ENCODE data around the gene ST6GALNAC6. TPM values are rescaled to one million over a fixed set of nuclear protein-coding genes. Genes with fewer than 3 reads are reported as not detected.
A peak's percentile ranks its signal among the peaks of the same experiment; 100 is the strongest.

The ST6GALNAC6 gene
- polyA plus RNA-seq, 2 of the 4 experiments (the other 2 are of a cell fraction), result 8.2 to 25.2 TPM

GRCh38 chr9:127910613-127911205 lies 11.3 kb upstream of the ST6GALNAC6 start:
- DNase-seq (ENCODE audit: low read depth in 1 of 2, low spot score in 1 of 2) (peak in 1 of 2 experiments; percentile 64), FAIRE-seq (no peak), ATAC-seq (peak; percentile 58 to 64)
- CTCF ChIA-PET, result interaction anchor here (0.7 to 5.5 kb wide), 13 partner anchors 10 to 324 kb away, joined by 3 to 46 read pairs (median 3); partner anchors contain the start of gene TOR2A
- TF ChIP-seq ZNF302 (CRISPR knock-in tag; IDR thresholded peaks at IDR 0.05), result no peak
- TF ChIP-seq KDM5A (IDR thresholded peaks at IDR 0.05), result no peak
- TF ChIP-seq ZFP36 (IDR thresholded peaks at IDR 0.05; ENCODE audit: borderline replicate concordance, partially characterized antibody), result peak; percentile 97
- TF ChIP-seq CHD4 (IDR thresholded peaks at IDR 0.05; ENCODE audit: borderline replicate concordance), result no peak
- no peak for TF ChIP-seq ESRRA (IDR thresholded peaks at IDR 0.05; ENCODE audit: borderline replicate concordance, low read length)
- TF ChIP-seq, protein P1, sequence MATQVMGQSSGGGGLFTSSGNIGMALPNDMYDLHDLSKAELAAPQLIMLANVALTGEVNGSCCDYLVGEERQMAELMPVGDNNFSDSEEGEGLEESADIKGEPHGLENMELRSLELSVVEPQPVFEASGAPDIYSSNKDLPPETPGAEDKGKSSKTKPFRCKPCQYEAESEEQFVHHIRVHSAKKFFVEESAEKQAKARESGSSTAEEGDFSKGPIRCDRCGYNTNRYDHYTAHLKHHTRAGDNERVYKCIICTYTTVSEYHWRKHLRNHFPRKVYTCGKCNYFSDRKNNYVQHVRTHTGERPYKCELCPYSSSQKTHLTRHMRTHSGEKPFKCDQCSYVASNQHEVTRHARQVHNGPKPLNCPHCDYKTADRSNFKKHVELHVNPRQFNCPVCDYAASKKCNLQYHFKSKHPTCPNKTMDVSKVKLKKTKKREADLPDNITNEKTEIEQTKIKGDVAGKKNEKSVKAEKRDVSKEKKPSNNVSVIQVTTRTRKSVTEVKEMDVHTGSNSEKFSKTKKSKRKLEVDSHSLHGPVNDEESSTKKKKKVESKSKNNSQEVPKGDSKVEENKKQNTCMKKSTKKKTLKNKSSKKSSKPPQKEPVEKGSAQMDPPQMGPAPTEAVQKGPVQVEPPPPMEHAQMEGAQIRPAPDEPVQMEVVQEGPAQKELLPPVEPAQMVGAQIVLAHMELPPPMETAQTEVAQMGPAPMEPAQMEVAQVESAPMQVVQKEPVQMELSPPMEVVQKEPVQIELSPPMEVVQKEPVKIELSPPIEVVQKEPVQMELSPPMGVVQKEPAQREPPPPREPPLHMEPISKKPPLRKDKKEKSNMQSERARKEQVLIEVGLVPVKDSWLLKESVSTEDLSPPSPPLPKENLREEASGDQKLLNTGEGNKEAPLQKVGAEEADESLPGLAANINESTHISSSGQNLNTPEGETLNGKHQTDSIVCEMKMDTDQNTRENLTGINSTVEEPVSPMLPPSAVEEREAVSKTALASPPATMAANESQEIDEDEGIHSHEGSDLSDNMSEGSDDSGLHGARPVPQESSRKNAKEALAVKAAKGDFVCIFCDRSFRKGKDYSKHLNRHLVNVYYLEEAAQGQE (IDR thresholded peaks at IDR 0.05), result no peak
- no peak for TF ChIP-seq MAFK (IDR thresholded peaks at IDR 0.05; ENCODE audit: partially characterized antibody)
- no peak for TF ChIP-seq HOXB5 (CRISPR knock-in tag; IDR thresholded peaks at IDR 0.05)
- no peak for TF ChIP-seq POLR2AphosphoS2 (conservative IDR thresholded peaks at IDR 0.05; ENCODE audit: low read length)
- TF ChIP-seq RARB (CRISPR knock-in tag; IDR thresholded peaks at IDR 0.05), result no peak
- no peak for TF ChIP-seq ATOH8 (CRISPR knock-in tag; IDR thresholded peaks at IDR 0.05; ENCODE audit: low read depth)
- no peak for TF ChIP-seq HES2 (IDR thresholded peaks at IDR 0.05)
- TF ChIP-seq RAD21 (conservative IDR thresholded peaks at IDR 0.05 in 1 of 2, IDR thresholded peaks at IDR 0.05 in 1 of 2), result peak; percentile 54 to 66
- TF ChIP-seq, protein P2, sequence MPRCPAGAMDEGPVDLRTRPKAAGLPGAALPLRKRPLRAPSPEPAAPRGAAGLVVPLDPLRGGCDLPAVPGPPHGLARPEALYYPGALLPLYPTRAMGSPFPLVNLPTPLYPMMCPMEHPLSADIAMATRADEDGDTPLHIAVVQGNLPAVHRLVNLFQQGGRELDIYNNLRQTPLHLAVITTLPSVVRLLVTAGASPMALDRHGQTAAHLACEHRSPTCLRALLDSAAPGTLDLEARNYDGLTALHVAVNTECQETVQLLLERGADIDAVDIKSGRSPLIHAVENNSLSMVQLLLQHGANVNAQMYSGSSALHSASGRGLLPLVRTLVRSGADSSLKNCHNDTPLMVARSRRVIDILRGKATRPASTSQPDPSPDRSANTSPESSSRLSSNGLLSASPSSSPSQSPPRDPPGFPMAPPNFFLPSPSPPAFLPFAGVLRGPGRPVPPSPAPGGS (IDR thresholded peaks at IDR 0.05), result no peak
- TF ChIP-seq USF2 (IDR thresholded peaks at IDR 0.05), result no peak
- no peak for TF ChIP-seq CEBPB (IDR thresholded peaks at IDR 0.05)
- no peak for TF ChIP-seq NFE2L2 (conservative IDR thresholded peaks at IDR 0.05; ENCODE audit: low read length)
- TF ChIP-seq HOXA7 (CRISPR knock-in tag; IDR thresholded peaks at IDR 0.05), result no peak
- TF ChIP-seq TFCP2L1 (CRISPR knock-in tag; IDR thresholded peaks at IDR 0.05), result no peak
- TF ChIP-seq MAZ (IDR thresholded peaks at IDR 0.05; ENCODE audit: borderline replicate concordance, low read depth, low read length), result no peak
- peak; percentile 25; the same call in 1 of the 3 replicates for TF ChIP-seq SMC3 (IDR thresholded peaks at IDR 0.05)
- no peak for TF ChIP-seq EP300 (IDR thresholded peaks at IDR 0.05)
- peak; percentile 41 for TF ChIP-seq CTCF (IDR thresholded peaks at IDR 0.05)
- no peak for TF ChIP-seq RFX5 (IDR thresholded peaks at IDR 0.05)
- TF ChIP-seq POLR2A (IDR thresholded peaks at IDR 0.05; ENCODE audit: low read length), result no peak
- TF ChIP-seq SREBF2 (IDR thresholded peaks at IDR 0.05), result no peak
- Histone ChIP-seq H3K27ac (0 out of 6 replicates have a peak overlapping the region, but pooled peaks of 1 of the 2 experiments have one; percentile 51), H3K4me3 (no peak overlapping the region), H3K4me2 (no peak overlapping the region), H3K9me3 (no peaks in the 10 kb centered on the region), H3K4me1 (peaks cover 22% of the 10 kb centered on the region)
- POLR2A ChIA-PET, result no interaction called here
- 72% methylated on average over 6 of the region's 6 CpGs for WGBS (ENCODE audit: missing lambda C conversion rate)
